WI38 (cell line): ENCODE results near the gene EGFR.

Experiments
- H3K4me3 ChIP-seq: 2 replicates; pipeline ENCODE4 v1.5.1; 2011; ENCODE audit warnings: low read depth, mild to moderate bottlenecking, control low read depth, low read length
- TF ChIP-seq, protein P1 (sequence below): IDR thresholded peaks from 2 replicates; pipeline ENCODE4 v1.5.1; 2012; ENCODE audit warnings: low read depth, mild to moderate bottlenecking, control low read depth, low read length

The EGFR gene

DNA sequence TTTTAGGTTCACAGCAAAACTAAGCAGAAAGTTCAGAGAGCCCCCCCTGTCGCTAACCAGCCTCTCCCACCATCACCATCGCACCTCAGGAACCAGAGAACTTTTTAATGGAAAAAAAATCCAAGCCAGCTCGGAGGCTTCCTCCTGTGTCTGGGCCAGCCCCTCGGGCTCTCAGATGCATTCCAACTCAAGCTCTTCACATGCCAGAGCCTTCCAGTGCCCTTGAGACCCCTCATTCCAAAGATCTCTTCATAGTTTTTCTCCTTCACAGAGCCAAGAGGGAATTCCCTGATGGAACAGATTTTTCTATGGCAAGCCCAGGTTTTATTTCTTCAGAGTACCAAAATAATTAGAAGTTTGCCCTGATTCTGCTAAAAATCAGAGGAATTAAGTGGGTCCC lies 192.9 kb downstream of the EGFR start:
- no peak overlapping the region for H3K4me3 ChIP-seq
- TF ChIP-seq, protein P1, sequence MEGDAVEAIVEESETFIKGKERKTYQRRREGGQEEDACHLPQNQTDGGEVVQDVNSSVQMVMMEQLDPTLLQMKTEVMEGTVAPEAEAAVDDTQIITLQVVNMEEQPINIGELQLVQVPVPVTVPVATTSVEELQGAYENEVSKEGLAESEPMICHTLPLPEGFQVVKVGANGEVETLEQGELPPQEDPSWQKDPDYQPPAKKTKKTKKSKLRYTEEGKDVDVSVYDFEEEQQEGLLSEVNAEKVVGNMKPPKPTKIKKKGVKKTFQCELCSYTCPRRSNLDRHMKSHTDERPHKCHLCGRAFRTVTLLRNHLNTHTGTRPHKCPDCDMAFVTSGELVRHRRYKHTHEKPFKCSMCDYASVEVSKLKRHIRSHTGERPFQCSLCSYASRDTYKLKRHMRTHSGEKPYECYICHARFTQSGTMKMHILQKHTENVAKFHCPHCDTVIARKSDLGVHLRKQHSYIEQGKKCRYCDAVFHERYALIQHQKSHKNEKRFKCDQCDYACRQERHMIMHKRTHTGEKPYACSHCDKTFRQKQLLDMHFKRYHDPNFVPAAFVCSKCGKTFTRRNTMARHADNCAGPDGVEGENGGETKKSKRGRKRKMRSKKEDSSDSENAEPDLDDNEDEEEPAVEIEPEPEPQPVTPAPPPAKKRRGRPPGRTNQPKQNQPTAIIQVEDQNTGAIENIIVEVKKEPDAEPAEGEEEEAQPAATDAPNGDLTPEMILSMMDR: no peak

DNA sequence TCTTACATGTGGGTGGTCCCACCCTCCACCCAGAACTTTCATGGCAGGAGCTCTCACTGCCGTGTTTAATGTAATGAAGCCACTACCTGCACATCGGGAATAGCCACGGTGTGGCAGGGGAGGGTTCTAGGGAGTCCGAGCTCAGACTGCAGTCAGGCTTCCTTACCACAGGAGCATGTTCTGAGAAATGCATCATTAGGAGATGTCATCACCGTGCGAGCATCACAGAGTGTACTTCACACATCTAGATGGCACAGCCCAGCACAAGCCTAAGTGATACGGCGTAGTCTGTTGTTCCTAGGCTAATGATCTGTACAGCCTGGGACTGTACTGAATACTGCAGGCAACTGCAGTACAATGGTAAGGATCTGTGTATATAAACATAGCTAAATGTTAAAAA lies 193.4 kb downstream of the EGFR start:
- no peak overlapping the region for H3K4me3 ChIP-seq
- TF ChIP-seq, protein P1: no peak

DNA sequence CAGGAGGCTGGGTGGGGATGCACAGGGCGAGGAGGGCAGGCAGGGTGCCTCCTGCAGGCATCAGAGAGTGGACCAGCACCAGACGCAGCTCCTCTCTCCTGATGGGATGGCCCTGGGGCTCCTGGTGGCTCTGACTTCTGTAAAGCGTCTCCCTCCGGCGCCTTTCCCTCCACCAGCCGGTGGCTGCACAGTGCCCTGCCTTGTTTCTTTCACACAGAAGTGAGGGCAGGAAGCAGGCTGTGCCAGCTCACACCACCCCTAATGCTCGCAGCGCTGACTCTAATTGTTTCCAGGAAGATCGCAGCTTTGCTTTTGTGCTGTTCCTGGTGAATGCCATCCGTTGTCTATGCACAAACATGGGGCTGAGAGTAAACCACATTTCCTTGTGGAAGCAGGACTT lies 194.0 kb downstream of the EGFR start:
- TF ChIP-seq, protein P1: no peak

DNA sequence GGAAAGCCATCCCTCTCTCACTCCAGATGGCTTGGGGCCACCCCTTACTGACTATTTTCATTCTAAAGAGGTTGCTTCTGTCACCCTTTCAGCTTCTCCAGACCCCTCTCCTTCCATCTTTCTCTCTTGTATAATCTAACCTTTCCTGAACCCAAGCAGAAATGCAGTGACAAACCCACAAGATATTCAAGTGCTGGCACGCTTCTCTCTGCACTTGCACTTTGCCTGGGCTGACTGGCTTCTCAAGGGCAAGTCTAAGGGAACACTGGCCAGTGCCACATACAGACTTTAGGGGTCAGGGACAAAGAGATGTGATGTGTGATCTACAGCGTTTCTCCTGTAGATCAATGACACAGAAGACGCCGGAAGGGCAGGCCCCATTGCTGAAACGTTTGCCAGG lies 195.9 kb downstream of the EGFR start:
- TF ChIP-seq, protein P1: no peak
- no peak overlapping the region for H3K4me3 ChIP-seq

More for the DNA sequence above, 194.0 kb downstream of the EGFR start:
- no peak overlapping the region for H3K4me3 ChIP-seq

DNA sequence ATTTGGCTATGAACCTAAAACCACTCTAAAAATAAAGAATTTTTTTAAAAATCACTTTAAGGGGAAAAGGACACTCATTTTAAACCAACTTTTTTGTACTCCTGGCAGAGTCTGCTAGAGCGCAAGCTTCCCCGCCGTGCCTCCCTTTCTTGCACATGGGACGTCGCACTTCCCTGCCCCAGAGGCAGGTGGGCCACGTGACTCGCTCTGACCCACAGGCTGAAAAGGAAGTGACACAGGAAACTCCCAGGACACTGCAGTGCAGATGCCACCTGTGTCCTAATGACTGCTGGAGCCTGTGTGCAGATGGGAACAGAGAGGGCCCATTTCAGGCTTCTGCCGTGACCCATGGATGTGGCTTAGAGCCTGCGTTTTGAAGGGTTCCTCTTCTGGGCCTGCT lies 204.2 kb downstream of the EGFR start:
- TF ChIP-seq, protein P1: no peak
- no peak overlapping the region for H3K4me3 ChIP-seq

DNA sequence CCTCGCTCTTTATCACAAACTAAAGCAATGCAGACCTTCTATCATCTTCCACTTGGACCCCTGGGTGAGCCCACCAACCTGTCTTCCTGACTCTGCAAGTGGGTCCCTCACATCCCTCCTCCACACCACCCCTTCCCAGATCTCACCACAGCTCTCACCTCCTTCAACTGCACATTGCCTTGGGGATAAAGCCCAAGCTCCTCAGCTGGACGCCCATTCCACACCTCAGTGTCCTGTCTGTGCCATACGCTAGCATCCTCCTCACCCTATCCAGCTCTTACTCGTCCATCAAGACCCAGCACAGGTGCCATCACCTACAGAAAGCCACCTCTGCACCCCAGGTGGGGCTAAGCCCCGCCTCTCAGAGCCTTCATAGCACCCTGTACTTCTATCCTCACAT lies 205.3 kb downstream of the EGFR start:
- H3K4me3 ChIP-seq: no peak overlapping the region
- TF ChIP-seq, protein P1: no peak

DNA sequence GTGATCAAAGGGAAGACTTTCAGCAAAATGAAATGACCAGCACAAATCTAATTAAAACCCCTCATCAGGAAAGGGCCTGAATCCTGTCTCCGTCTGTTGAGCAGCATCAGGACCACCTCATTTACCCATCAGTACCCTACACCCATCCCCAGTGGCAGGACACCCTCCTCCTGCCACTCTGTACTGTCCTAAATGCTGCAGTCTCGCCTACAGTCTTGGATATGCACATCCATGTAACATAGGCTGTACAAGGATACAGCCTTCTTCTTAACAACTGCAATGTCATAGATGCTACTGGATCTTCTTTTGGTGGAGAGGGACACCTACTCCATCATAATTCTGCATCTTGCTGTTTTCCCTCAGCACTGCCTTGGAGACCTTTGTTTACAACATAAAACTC lies 206.0 kb downstream of the EGFR start:
- TF ChIP-seq, protein P1: no peak
- no peak overlapping the region for H3K4me3 ChIP-seq
